ENCODE data around the gene ATP8B4.

DNA sequence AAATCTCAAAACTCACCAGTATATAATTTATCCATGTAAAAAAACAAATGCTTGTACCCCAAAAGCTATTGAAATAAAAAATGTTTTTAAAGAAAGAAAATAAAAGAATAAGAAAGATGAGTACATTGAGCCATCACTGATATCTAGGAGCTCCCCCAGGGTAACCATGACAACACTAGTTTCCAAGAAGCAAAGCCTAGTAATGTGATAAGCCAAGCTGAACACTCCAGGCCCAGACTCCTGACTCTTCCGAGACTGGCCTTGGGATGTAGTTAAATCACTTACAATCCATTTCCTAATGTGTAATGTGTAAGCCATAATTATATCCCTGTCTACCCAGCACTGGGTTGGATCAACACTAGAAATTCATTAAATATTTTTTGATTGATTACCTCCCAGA lies 21.1 kb upstream of the ATP8B4 start:
- TF ChIP-seq, protein P1, sequence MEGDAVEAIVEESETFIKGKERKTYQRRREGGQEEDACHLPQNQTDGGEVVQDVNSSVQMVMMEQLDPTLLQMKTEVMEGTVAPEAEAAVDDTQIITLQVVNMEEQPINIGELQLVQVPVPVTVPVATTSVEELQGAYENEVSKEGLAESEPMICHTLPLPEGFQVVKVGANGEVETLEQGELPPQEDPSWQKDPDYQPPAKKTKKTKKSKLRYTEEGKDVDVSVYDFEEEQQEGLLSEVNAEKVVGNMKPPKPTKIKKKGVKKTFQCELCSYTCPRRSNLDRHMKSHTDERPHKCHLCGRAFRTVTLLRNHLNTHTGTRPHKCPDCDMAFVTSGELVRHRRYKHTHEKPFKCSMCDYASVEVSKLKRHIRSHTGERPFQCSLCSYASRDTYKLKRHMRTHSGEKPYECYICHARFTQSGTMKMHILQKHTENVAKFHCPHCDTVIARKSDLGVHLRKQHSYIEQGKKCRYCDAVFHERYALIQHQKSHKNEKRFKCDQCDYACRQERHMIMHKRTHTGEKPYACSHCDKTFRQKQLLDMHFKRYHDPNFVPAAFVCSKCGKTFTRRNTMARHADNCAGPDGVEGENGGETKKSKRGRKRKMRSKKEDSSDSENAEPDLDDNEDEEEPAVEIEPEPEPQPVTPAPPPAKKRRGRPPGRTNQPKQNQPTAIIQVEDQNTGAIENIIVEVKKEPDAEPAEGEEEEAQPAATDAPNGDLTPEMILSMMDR (IDR thresholded peaks at IDR 0.05; ENCODE audit: low read length) = no peak
- no peak for TF ChIP-seq EZH2 (IDR thresholded peaks at IDR 0.05; ENCODE audit: borderline replicate concordance, low read length)
